GM18519 (cell line): ENCODE measurements around the gene VDAC2.
"Not testable (repeated sequence)": the region's sequence is repeated elsewhere in the genome, so short reads cannot be mapped to it uniquely, and the experiment has no call there.

Experiments
- ATAC-seq: cut with Tn5 transposase; IDR thresholded peaks from one replicate; pipeline ENCODE4 v1.9.1; 2021; ENCODE audit warnings: mild to moderate bottlenecking, moderate library complexity; ENCODE audit not compliant: unreplicated experiment, low FRiP score

The VDAC2 gene

GRCh38 chr10:75197906-75198305 lies 12.7 kb upstream of the VDAC2 start:
- ATAC-seq, result no peak

- ATAC-seq, result not testable (repeated sequence)
Measured at GRCh38 chr10:75199949-75200348, 10.6 kb upstream of the VDAC2 start.

- ATAC-seq, result no peak
Measured at GRCh38 chr10:75201793-75202307, 8.7 kb upstream of the VDAC2 start.

- ATAC-seq, result no peak
Measured at GRCh38 chr10:75202321-75203045, 8.1 kb upstream of the VDAC2 start.

GRCh38 chr10:75203046-75203620 lies 7.5 kb upstream of the VDAC2 start:
- not testable (repeated sequence) for ATAC-seq

GRCh38 chr10:75203724-75204123 lies 6.9 kb upstream of the VDAC2 start:
- no peak for ATAC-seq

GRCh38 chr10:75205908-75206307 lies 4.7 kb upstream of the VDAC2 start:
- no peak for ATAC-seq

GRCh38 chr10:75206638-75207037 lies 4.0 kb upstream of the VDAC2 start:
- ATAC-seq, result not testable (repeated sequence)

- no peak for ATAC-seq
Measured at GRCh38 chr10:75207079-75207856, 3.3 kb upstream of the VDAC2 start.

GRCh38 chr10:75207857-75208144 lies 2.8 kb upstream of the VDAC2 start:
- no peak for ATAC-seq

GRCh38 chr10:75208181-75208580 lies 2.4 kb upstream of the VDAC2 start:
- no peak for ATAC-seq

GRCh38 chr10:75209086-75209920 lies 1.3 kb upstream of the VDAC2 start:
- no peak for ATAC-seq

- ATAC-seq, result peak; percentile 35
Measured at GRCh38 chr10:75209921-75210281, 695 bp upstream of the VDAC2 start.

- no peak for ATAC-seq
Measured at GRCh38 chr10:75211007-75211691, 553 bp downstream of the VDAC2 start.

- ATAC-seq, result no peak
Measured at GRCh38 chr10:75212343-75212742, 1.7 kb downstream of the VDAC2 start.

- no peak for ATAC-seq
Measured at GRCh38 chr10:75220274-75220673, 9.7 kb downstream of the VDAC2 start.

- ATAC-seq, result not testable (repeated sequence)
Measured at GRCh38 chr10:75221492-75221891, 10.9 kb downstream of the VDAC2 start.

- ATAC-seq, result no peak
Measured at GRCh38 chr10:75223507-75223906, 12.9 kb downstream of the VDAC2 start.

- ATAC-seq, result no peak
Measured at GRCh38 chr10:75226095-75226494, 15.5 kb downstream of the VDAC2 start.

- no peak for ATAC-seq
Measured at GRCh38 chr10:75226656-75227055, 16.1 kb downstream of the VDAC2 start.
